Mesothelial cell of epicardium (in vitro differentiated cells): ENCODE data around the gene MCU. TPM values are rescaled to one million over a fixed set of nuclear protein-coding genes. Genes with fewer than 3 reads are reported as not detected.

ENCODE experiments used
- DNase-seq, 2 experiments: peaks; one replicate each; pipeline ENCODE4 v3.0.0; 2021; ENCODE audit warnings: low spot score in 2 of 2; ENCODE audit not compliant: unreplicated experiment in 2 of 2
- H3K27ac Mint-ChIP-seq: 2 replicates; pipeline ENCODE4 v1.8.0; 2021; ENCODE audit warnings: mixed read lengths
- H3K27me3 Mint-ChIP-seq: 2 replicates; pipeline ENCODE4 v1.8.0; 2021; ENCODE audit warnings: low read depth, mixed read lengths
- H3K36me3 Mint-ChIP-seq: 2 replicates; pipeline ENCODE4 v1.8.0; 2021; ENCODE audit warnings: mixed read lengths
- H3K4me1 Mint-ChIP-seq: 2 replicates; pipeline ENCODE4 v1.8.0; 2021; ENCODE audit warnings: mixed read lengths
- H3K4me3 Mint-ChIP-seq: 2 replicates; pipeline ENCODE4 v1.8.0; 2021; ENCODE audit warnings: mild to moderate bottlenecking, moderate library complexity, mixed read lengths
- H3K9me3 Mint-ChIP-seq: 2 replicates; pipeline ENCODE4 v1.8.0; 2021; ENCODE audit warnings: mixed read lengths
- total RNA-seq: library from RNA; stranded (reverse); gene quantifications from 3 replicates; pipeline ENCODE4 v1.2.1, GENCODE V29; 2021
- TF ChIP-seq, protein P1 (sequence below): fragments of 200-600 bp; sonication (generic); IDR thresholded peaks from one replicate; pipeline ENCODE4 v1.5.0; 2021; ENCODE audit warnings: antibody characterized with exemption; ENCODE audit not compliant: unreplicated experiment

The MCU gene
- total RNA-seq, 1 donor from 2014 or later: 44.6 TPM

DNA sequence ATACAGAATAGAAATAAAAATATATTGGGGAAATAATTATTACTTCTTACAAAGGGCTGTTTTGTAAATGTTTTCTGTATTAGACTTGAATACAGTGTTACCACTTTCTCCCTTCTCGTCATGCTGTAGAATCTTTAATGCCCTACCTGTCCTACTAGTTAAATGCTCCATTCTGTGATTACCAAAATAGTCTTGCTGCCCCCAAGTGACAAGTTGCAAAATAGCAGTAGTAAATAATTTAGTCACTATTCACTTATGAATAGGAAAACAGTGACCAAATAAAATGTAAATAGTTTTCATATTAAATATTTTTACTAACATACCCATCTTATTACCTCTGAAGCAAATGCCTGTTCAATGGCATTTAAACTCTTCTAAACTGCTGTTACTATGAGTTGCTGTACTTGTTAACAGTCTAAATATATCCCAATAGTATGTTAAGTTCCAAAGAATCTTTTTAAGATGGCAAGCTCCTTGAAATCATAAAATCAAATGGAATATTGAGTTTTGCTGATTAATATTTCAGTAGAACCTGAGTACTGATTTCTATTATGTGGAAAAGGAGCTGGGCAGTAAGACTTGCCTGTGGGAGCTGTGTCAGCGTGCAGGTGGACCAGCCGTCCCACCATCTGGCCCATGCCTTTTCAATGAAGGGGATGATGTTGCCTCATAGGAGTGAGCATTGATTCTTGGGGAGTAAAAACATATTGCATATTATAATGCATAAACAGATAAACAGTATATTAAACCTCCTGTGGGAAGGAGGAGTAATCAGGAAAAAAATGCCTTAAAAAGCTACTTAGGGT, 183.5 kb downstream of the MCU start:
- Mint-ChIP-seq H3K4me1 (no peaks in the 10 kb centered on the region), H3K4me3 (no peak overlapping the region), H3K27me3 (no peaks in the 10 kb centered on the region), H3K9me3 (peaks cover 19% of the 10 kb centered on the region), H3K36me3 (peaks cover 54% of the 10 kb centered on the region), H3K27ac (no peak overlapping the region)
- no peak for DNase-seq
- TF ChIP-seq, protein P1, sequence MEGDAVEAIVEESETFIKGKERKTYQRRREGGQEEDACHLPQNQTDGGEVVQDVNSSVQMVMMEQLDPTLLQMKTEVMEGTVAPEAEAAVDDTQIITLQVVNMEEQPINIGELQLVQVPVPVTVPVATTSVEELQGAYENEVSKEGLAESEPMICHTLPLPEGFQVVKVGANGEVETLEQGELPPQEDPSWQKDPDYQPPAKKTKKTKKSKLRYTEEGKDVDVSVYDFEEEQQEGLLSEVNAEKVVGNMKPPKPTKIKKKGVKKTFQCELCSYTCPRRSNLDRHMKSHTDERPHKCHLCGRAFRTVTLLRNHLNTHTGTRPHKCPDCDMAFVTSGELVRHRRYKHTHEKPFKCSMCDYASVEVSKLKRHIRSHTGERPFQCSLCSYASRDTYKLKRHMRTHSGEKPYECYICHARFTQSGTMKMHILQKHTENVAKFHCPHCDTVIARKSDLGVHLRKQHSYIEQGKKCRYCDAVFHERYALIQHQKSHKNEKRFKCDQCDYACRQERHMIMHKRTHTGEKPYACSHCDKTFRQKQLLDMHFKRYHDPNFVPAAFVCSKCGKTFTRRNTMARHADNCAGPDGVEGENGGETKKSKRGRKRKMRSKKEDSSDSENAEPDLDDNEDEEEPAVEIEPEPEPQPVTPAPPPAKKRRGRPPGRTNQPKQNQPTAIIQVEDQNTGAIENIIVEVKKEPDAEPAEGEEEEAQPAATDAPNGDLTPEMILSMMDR: no peak

GRCh38 chr10:72879245-72879644, 187.3 kb downstream of the MCU start:
- Mint-ChIP-seq H3K36me3 (peaks cover 59% of the 10 kb centered on the region), H3K27ac (no peak overlapping the region), H3K4me3 (no peak overlapping the region), H3K9me3 (peaks cover 39% of the 10 kb centered on the region), H3K27me3 (no peaks in the 10 kb centered on the region), H3K4me1 (no peaks in the 10 kb centered on the region)
- DNase-seq: no peak
- TF ChIP-seq, protein P1: no peak

DNA sequence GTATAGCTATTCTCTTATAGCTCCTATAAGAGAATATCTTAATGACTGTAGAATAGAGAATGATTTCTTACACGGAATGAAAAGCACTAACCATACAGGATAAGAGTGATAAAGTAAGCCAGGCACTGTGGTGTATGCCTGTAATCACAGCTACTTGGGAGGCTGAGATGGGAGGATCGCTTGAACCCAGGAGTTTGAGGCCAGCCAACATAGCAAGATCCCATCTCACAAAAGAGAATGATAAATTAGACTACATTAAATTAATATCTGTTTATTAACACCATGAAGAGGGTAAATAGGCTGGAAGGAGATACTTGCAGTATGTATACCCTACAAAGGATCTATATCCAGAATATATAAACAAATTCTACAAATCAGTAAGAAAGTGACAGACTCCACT, 189.3 kb downstream of the MCU start:
- Mint-ChIP-seq H3K4me3 (no peak overlapping the region), H3K4me1 (no peaks in the 10 kb centered on the region), H3K27me3 (no peaks in the 10 kb centered on the region), H3K27ac (no peak overlapping the region), H3K9me3 (peaks cover 39% of the 10 kb centered on the region), H3K36me3 (peaks cover 65% of the 10 kb centered on the region)
- no peak for DNase-seq
- TF ChIP-seq, protein P1: no peak

DNA sequence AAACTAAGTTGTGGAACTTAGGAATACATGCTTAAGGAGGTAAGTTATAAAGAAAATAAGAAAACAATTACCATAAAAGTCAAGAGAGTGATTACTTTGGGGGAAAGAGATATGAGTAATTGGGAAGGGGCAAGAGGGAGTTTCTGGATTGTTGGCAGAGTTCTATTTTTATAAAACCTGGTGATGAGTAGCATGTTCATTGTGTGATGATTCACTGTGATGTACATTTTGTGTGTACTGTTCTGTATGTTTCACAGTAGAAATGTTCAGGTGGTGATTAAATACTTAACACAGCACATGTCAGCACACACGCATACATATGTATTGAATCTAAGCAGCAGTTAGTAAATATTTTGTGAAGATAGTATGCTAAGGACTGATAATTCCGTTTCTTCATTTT, 191.9 kb downstream of the MCU start:
- Mint-ChIP-seq H3K4me1 (peaks cover 13% of the 10 kb centered on the region), H3K27me3 (no peaks in the 10 kb centered on the region), H3K27ac (no peak overlapping the region), H3K4me3 (no peak overlapping the region), H3K36me3 (peaks cover 59% of the 10 kb centered on the region), H3K9me3 (peaks cover 30% of the 10 kb centered on the region)
- no peak for DNase-seq
- TF ChIP-seq, protein P1: no peak

GRCh38 chr10:72885953-72886352, 194.0 kb downstream of the MCU start:
- H3K4me3 Mint-ChIP-seq: no peak overlapping the region
- peaks cover 17% of the 10 kb centered on the region for H3K9me3 Mint-ChIP-seq
- peaks cover 53% of the 10 kb centered on the region for H3K36me3 Mint-ChIP-seq
- no peak for DNase-seq
- H3K27ac Mint-ChIP-seq: no peak overlapping the region
- H3K4me1 Mint-ChIP-seq: peaks cover 13% of the 10 kb centered on the region
- TF ChIP-seq, protein P1: no peak
- H3K27me3 Mint-ChIP-seq: no peaks in the 10 kb centered on the region
